Psoas muscle (tissue), 8 donors: ENCODE data around the gene PIGL. TPM values are rescaled to one million over a fixed set of nuclear protein-coding genes. Genes with fewer than 3 reads are reported as not detected.
"Not testable (repeated sequence)": the region's sequence is repeated elsewhere in the genome, so short reads cannot be mapped to it uniquely, and the experiment has no call there.

Experiments used
- ATAC-seq, 4 donors: fragments of 200-7000 bp; cut with Tn5 transposase; one replicate each; pipeline ENCODE4 v1.9.1; 2020; ENCODE audit warnings: moderate library complexity in 3 of 4, mild to moderate bottlenecking in 2 of 4
- DNase-seq, 2 donors: peaks; one replicate each; pipeline ENCODE4 v3.0.0-alpha.2; 2020
- H3K27ac ChIP-seq: fragments of 200-600 bp; one replicate; pipeline ENCODE4 v1.8.0; 2022
- H3K27me3 ChIP-seq, 3 donors: fragments of 200-600 bp in 1 of 3; one replicate each; pipeline versions ENCODE4 v1.6.1 to v1.8.0; 2013 to 2022; ENCODE audit warnings: low read length in 2 of 3, mild to moderate bottlenecking in 2 of 3, moderate library complexity in 1 of 3; ENCODE audit not compliant: insufficient read depth in 3 of 3
- H3K36me3 ChIP-seq, 2 donors: fragments of 200-600 bp in 1 of 2; one replicate each; pipeline versions ENCODE4 v1.6.1 to v1.8.0; 2013 to 2022; ENCODE audit warnings: low read depth in 1 of 2, mild to moderate bottlenecking in 1 of 2, moderate library complexity in 1 of 2; ENCODE audit not compliant: insufficient read depth in 1 of 2
- H3K4me1 ChIP-seq: fragments of 200-600 bp; one replicate; pipeline ENCODE4 v1.8.0; 2022
- H3K4me3 ChIP-seq: fragments of 200-600 bp; one replicate; pipeline ENCODE4 v1.8.0; 2022; ENCODE audit warnings: mild to moderate bottlenecking
- H3K9me3 ChIP-seq: fragments of 200-600 bp; one replicate; pipeline ENCODE4 v1.8.0; 2022
- WGBS, 3 donors: extraction: QIAGEN DNeasy Blood & Tissue Kit; methylation state at CpG; one replicate each; pipeline versions ENCODE4 v1.1.6 to v1.1.7; 2013; 5-methylcytosine and 5-hydroxymethylcytosine counted together
- intact Hi-C, 2 donors: fragments of 100-400 bp; cut with DNase I; formaldehyde crosslinking; loops; one replicate each; pipeline versions ENCODE4 v1.11.0 to v1.14.2; 2022
- polyA plus RNA-seq, 3 donors: library from polyadenylated mRNA; stranded (reverse); fragments of 200-250 nt; gene quantifications; one replicate each; pipeline ENCODE4 v1.2.3, GENCODE V29; 2013
- total RNA-seq, 4 donors: library from RNA; stranded (reverse); fragmentation: NEBNext Ultra II Directional in 2 of 4; extraction: Animal tissue kit (Norgen Biotek cat#: 25700) in 2 of 4; gene quantifications; one replicate each; pipeline versions ENCODE4 v1.2.1 to v1.2.4, GENCODE V29; 2021 to 2023
- TF ChIP-seq, protein P1 (sequence below): fragments of 200-600 bp; IDR thresholded peaks from one replicate; pipeline ENCODE4 v1.8.0; 2022; ENCODE audit warnings: antibody characterized with exemption
- donor health status: healthy with polysubstance abuse.
- donor health status: DM: no; HTN: no; CAD: no; lungs with moderate emphysema.
- donor health status: Bipolar disorder and iron deficiency.
- donor health status: healthy.
- donor health status: DM: yes; HTN: yes; CAD: no.
- donor health status: DM: no; HTN: no; CAD: no.
- donor health status: DM: no; HTN: no; CAD: no.
- donor health status: DM: yes; HTN: yes; CAD: no.

PIGL gene
- total and polyA plus RNA-seq, 7 donors, result 3.8 to 13.2 (median 8.3) TPM

DNA sequence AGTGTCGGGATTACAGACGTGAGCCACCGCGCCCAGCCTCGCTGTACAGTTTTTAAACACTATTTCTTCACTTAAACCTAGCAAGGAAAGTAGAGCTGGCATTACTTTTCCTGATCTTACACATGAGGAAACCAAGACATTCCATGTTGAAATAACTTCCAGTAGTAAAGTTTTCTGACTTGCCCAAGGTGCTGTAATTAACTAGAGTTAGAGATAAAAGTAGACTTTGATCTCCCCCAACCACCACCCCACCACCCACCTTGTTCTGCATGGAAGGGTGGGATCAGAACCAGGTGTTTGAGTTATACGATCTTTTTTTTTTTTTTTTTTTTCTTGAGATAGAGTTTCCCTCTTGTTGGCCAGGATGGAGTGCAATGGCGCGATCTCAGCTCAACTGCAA, 89.2 kb downstream of the PIGL start:
- WGBS, 3 donors, result 88 to 95% (median 88%) methylated on average over 8 of the region's 8 CpGs
- intact Hi-C loops, result no loop called here

DNA sequence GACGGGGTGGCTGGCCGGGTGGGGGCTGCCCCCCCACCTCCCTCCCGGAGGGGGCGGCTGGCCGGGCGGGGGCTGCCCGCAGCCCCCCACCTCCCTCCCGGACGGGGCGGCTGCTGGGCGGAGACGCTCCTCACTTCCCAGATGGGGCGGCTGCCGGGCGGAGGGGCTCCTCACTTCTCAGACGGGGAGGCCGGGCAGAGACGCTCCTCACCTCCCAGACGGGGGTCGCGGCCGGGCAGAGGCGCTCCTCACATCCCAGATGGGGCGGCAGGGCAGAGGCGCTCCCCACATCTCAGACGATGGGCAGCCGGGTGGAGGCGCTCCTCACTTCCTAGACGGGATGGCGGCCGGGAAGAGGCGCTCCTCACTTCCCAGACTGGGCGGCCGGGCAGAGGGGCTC, 95.1 kb downstream of the PIGL start:
- H3K4me3 ChIP-seq, H3K27ac ChIP-seq, H3K36me3 ChIP-seq, H3K9me3 ChIP-seq, DNase-seq, H3K4me1 ChIP-seq, ATAC-seq, intact Hi-C loops, H3K27me3 ChIP-seq: not testable (repeated sequence)
- WGBS, 3 donors, result 96 to 98% (median 97%) methylated on average over 21 to 34 of the region's 34 CpGs

More for the DNA sequence above, 89.2 kb downstream of the PIGL start:
- Histone ChIP-seq H3K4me1 (no peaks in the 10 kb centered on the region), H3K36me3 (peaks cover 0 to 11% of the 10 kb centered on the region in 2 donors), H3K4me3 (no peak overlapping the region), H3K27ac (no peak overlapping the region), H3K27me3 (no peaks in the 10 kb centered on the region), H3K9me3 (no peaks in the 10 kb centered on the region)
- ATAC-seq, result no peak
- no peak for DNase-seq
- TF ChIP-seq, protein P1, sequence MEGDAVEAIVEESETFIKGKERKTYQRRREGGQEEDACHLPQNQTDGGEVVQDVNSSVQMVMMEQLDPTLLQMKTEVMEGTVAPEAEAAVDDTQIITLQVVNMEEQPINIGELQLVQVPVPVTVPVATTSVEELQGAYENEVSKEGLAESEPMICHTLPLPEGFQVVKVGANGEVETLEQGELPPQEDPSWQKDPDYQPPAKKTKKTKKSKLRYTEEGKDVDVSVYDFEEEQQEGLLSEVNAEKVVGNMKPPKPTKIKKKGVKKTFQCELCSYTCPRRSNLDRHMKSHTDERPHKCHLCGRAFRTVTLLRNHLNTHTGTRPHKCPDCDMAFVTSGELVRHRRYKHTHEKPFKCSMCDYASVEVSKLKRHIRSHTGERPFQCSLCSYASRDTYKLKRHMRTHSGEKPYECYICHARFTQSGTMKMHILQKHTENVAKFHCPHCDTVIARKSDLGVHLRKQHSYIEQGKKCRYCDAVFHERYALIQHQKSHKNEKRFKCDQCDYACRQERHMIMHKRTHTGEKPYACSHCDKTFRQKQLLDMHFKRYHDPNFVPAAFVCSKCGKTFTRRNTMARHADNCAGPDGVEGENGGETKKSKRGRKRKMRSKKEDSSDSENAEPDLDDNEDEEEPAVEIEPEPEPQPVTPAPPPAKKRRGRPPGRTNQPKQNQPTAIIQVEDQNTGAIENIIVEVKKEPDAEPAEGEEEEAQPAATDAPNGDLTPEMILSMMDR, result no peak

DNA sequence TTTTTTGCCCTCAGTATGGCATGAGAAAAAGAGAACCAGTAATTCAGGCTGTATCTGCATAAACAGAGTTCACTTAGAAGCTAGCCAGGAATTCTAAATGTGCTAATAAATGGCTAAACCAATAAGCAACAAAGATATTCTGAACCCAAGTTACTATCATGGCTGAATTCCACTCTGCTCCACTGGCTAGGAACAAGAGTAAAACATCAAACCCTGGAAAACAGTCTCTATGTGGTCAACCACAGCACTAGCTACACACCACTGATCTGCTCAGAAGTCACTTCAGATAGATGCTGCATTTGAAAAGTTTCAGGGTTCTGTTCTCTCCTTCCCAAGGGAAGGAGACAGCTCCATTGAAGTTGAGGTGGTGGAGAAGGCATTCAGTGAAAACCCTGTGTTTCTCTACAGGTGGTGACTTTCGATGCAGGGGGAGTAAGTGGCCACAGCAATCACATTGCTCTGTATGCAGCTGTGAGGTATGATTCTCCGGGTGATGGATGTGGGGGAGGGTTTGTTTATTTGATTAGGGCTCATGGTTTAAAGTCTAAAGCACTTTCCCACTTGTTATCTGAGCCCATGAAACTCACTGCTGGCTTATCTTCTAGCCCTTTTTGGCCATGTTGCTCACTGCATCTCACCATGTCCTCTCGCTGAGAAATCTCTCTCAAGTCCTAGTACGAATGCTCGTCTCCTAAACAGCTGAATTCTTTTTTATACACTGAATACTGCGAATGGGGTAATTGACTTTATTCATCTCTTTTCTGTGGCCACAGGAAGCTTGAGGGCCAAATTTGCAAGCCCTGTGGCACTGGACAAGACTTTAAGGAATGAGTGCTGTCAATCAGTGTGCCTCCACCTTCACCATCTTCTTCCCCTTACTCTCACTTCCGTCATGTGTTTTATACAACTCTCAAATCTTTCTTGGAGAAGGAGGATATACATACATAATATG, 96.4 kb downstream of the PIGL start:
- intact Hi-C loops, result no loop called here
- TF ChIP-seq, protein P1, result no peak
- Histone ChIP-seq H3K27me3 (no peaks in the 10 kb centered on the region), H3K4me3 (no peak overlapping the region), H3K9me3 (no peaks in the 10 kb centered on the region), H3K36me3 (peaks cover 0 to 8% of the 10 kb centered on the region in 2 donors), H3K4me1 (no peaks in the 10 kb centered on the region), H3K27ac (no peak overlapping the region)
- ATAC-seq (no peak), DNase-seq (no peak)
- 90 to 94% (median 90%) methylated on average over 7 of the region's 7 CpGs for whole genome bisulfite sequencing, 3 donors

DNA sequence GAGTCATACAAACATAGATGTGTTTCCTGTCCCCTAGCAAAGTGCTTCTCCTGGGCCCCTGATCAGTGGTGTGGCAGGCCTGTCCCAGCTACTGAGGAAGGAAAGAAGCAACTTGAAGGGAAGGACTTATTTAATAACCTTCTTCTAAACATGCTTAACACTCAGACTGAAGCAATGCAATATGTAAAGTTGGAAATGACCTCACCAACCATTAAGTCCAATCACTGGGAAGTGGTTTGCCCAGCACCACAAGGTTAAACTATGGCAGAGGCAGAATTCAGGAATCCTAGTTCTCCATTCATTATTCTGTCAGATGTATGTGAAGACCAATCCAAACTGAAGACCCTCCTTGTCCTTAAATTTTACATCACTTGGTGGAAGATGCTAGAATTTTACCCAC, 97.2 kb downstream of the PIGL start:
- no peaks in the 10 kb centered on the region for H3K27me3 ChIP-seq
- DNase-seq, result no peak
- intact Hi-C loops, result no loop called here
- no peak overlapping the region for H3K4me3 ChIP-seq
- ATAC-seq, result no peak
- H3K9me3 ChIP-seq, result no peaks in the 10 kb centered on the region
- no peaks in the 10 kb centered on the region for H3K4me1 ChIP-seq
- TF ChIP-seq, protein P1, result no peak
- no peak overlapping the region for H3K27ac ChIP-seq
- H3K36me3 ChIP-seq, result peaks cover 0 to 8% of the 10 kb centered on the region in 2 donors

DNA sequence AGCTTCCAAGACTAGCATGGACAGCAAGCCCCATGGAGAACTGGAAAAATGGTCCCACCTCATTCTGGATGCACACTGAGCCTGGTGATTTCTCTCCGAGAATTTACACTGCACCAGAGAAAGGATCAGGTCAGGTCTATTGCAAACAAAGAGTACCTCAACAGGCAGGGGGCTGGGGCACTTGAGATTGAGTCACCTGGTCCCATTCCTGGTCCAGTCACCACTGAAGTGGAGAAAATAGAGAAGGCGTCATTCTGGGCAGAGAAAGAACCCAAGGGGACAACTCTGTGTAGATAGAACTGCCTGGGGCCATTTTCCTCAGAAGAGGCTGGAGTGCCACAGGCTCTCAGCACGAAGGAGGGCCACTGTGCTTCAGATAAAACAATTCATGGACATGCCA, 97.8 kb downstream of the PIGL start:
- no peak overlapping the region for H3K4me3 ChIP-seq

More for the DNA sequence above, 97.8 kb downstream of the PIGL start:
- 93 to 97% (median 97%) methylated on average over 3 of the region's 3 CpGs for WGBS, 3 donors
- peaks cover 0 to 8% of the 10 kb centered on the region in 2 donors for H3K36me3 ChIP-seq
- no peaks in the 10 kb centered on the region for H3K4me1 ChIP-seq
- no peaks in the 10 kb centered on the region for H3K9me3 ChIP-seq
- intact Hi-C loops, result no loop called here
- no peaks in the 10 kb centered on the region for H3K27me3 ChIP-seq
- TF ChIP-seq, protein P1, result no peak
- no peak overlapping the region for H3K27ac ChIP-seq
- ATAC-seq (no peak), DNase-seq (no peak)
